ENCODE data around the gene CPNE5.

- TF ChIP-seq CTCF (IDR thresholded peaks at IDR 0.05; ENCODE audit: low read depth, low read length) (no peak), EZH2phosphoT487 (IDR thresholded peaks at IDR 0.05; ENCODE audit: low read depth) (no peak)
These were observed 16.6 kb downstream of the CPNE5 start for GRCh38 chr6:36822506-36823269.

Measured in OCI-LY3 (cell line).